ENCODE results near the gene KCNE2.

KCNE2 gene

GRCh38 chr21:34338226-34338625 lies 25.6 kb upstream of the KCNE2 start:
- Histone ChIP-seq H3K9me3 (ENCODE audit: control insufficient read depth, low read length) (no peaks in the 10 kb centered on the region), H3K4me1 (ENCODE audit: control insufficient read depth, insufficient read depth, low read length, poor library complexity, severe bottlenecking) (peaks cover 14% of the 10 kb centered on the region), H3K27ac (ENCODE audit: low read depth, low read length, severe bottlenecking) (no peak overlapping the region), H3K4me3 (ENCODE audit: extremely low read depth, insufficient read depth, low read length, poor library complexity, severe bottlenecking) (no peak overlapping the region), H3K36me3 (ENCODE audit: control insufficient read depth, insufficient read depth, low read length) (no peaks in the 10 kb centered on the region)
- 98% methylated on average over 8 of the region's 8 CpGs for WGBS, 2 experiments (ENCODE audit: insufficient coverage in 2 of 2)

DNA sequence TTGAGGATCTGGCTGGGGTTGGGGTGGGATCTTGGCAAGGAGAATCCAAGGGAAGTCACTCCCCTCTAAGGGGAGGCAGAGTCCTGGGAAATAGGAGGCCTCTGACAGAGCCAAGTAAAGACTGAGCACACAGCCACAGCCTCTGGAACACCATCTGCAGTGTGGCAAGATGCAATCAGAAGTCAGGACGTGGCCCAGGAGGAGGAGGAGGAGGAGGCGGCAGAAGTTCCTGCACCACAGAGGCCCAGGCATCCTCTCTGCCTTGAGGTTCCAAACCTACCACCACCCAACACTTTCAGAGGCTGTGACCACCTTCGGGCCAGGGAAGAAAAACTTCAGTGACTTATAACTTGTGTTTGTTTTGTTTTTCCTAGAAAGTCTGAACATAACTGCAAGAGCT lies 23.7 kb upstream of the KCNE2 start:
- WGBS, 2 experiments (ENCODE audit: insufficient coverage in 2 of 2): 80% methylated on average over 1 of the region's 3 CpGs; no CpG with 5 or more reads in 1 of the 2 experiments
- Histone ChIP-seq H3K27ac (ENCODE audit: low read depth, low read length, severe bottlenecking) (no peak overlapping the region), H3K4me3 (ENCODE audit: extremely low read depth, insufficient read depth, low read length, poor library complexity, severe bottlenecking) (no peak overlapping the region), H3K36me3 (ENCODE audit: control insufficient read depth, insufficient read depth, low read length) (no peaks in the 10 kb centered on the region), H3K4me1 (ENCODE audit: control insufficient read depth, insufficient read depth, low read length, poor library complexity, severe bottlenecking) (peaks cover 15% of the 10 kb centered on the region), H3K9me3 (ENCODE audit: control insufficient read depth, low read length) (no peaks in the 10 kb centered on the region)

- Histone ChIP-seq H3K36me3 (ENCODE audit: control insufficient read depth, insufficient read depth, low read length) (no peaks in the 10 kb centered on the region), H3K27ac (ENCODE audit: low read depth, low read length, severe bottlenecking) (no peak overlapping the region), H3K4me3 (ENCODE audit: extremely low read depth, insufficient read depth, low read length, poor library complexity, severe bottlenecking) (no peak overlapping the region), H3K4me1 (ENCODE audit: control insufficient read depth, insufficient read depth, low read length, poor library complexity, severe bottlenecking) (peaks cover 18% of the 10 kb centered on the region), H3K9me3 (ENCODE audit: control insufficient read depth, low read length) (no peaks in the 10 kb centered on the region)
- 89 to 90% methylated on average over 4 to 5 of the region's 5 CpGs for whole genome bisulfite sequencing, 2 experiments (ENCODE audit: insufficient coverage in 2 of 2)
These were observed 21.3 kb upstream of the KCNE2 start for GRCh38 chr21:34342476-34342875.

DNA sequence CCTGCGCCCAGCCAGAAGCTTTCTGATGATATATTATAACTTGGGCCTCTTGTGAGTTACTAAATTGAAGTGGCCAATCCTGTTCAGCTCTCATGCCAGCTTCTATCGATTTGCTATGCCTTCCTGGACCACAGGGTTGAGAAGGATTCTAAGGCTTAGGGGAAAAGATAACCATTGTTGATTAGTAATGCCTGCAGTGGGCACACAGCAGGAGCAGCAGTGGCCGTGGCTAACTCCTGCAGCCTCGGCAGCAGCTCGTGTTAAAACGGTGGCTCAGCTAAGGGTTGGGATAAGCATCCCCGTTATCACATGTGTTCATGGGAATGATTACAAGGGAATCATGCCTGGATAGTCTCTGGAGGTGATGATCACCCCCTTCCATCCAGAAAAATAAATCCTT lies 20.5 kb upstream of the KCNE2 start:
- Histone ChIP-seq H3K4me3 (ENCODE audit: extremely low read depth, insufficient read depth, low read length, poor library complexity, severe bottlenecking) (no peak overlapping the region), H3K9me3 (ENCODE audit: control insufficient read depth, low read length) (no peaks in the 10 kb centered on the region), H3K27ac (ENCODE audit: low read depth, low read length, severe bottlenecking) (no peak overlapping the region), H3K36me3 (ENCODE audit: control insufficient read depth, insufficient read depth, low read length) (no peaks in the 10 kb centered on the region), H3K4me1 (ENCODE audit: control insufficient read depth, insufficient read depth, low read length, poor library complexity, severe bottlenecking) (peaks cover 12% of the 10 kb centered on the region)
- WGBS, 2 experiments (ENCODE audit: insufficient coverage in 2 of 2): 88 to 93% methylated on average over 4 of the region's 7 CpGs

DNA sequence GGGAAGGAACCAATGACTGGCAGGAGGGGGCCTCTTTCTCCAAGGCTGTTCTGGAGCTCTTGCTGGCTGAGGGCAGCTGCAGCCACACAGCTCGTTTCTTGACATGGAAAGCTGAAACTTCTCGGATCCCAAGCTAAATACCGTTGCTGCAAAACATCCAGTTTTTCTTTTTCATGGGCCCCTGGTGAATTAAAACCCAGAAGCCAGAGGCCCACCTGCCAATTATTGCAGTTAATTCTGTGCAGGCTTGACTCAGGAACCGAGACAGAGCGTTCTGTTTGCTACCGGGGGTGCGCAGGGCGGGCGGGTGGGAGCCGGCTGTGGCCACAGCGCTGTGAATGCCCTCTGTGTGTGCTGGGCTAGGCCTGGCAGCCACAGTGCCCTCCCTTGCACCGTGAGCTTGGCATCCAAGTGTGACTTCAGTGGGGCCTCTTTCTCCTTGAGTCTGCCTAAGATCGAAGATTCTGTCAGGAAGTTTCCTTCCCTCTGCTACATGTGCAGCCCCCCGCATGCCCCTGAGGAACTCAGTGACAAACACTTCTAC lies 19.9 kb upstream of the KCNE2 start:
- H3K4me1 ChIP-seq (ENCODE audit: control insufficient read depth, insufficient read depth, low read length, poor library complexity, severe bottlenecking): peaks cover 12% of the 10 kb centered on the region
- no peaks in the 10 kb centered on the region for H3K9me3 ChIP-seq (ENCODE audit: control insufficient read depth, low read length)
- H3K4me3 ChIP-seq (ENCODE audit: extremely low read depth, insufficient read depth, low read length, poor library complexity, severe bottlenecking): no peak overlapping the region
- H3K27ac ChIP-seq (ENCODE audit: low read depth, low read length, severe bottlenecking): no peak overlapping the region
- WGBS, 2 experiments (ENCODE audit: insufficient coverage in 2 of 2): 93 to 96% methylated on average over 10 to 14 of the region's 14 CpGs
- no peaks in the 10 kb centered on the region for H3K36me3 ChIP-seq (ENCODE audit: control insufficient read depth, insufficient read depth, low read length)

- H3K4me3 ChIP-seq (ENCODE audit: extremely low read depth, insufficient read depth, low read length, poor library complexity, severe bottlenecking): no peak overlapping the region
- H3K4me1 ChIP-seq (ENCODE audit: control insufficient read depth, insufficient read depth, low read length, poor library complexity, severe bottlenecking): peaks cover 12% of the 10 kb centered on the region
- no peaks in the 10 kb centered on the region for H3K36me3 ChIP-seq (ENCODE audit: control insufficient read depth, insufficient read depth, low read length)
- H3K9me3 ChIP-seq (ENCODE audit: control insufficient read depth, low read length): no peaks in the 10 kb centered on the region
- no peak overlapping the region for H3K27ac ChIP-seq (ENCODE audit: low read depth, low read length, severe bottlenecking)
- WGBS, 2 experiments (ENCODE audit: insufficient coverage in 2 of 2): 88 to 89% methylated on average over 1 to 3 of the region's 5 CpGs
These were observed 19.2 kb upstream of the KCNE2 start for GRCh38 chr21:34344584-34344983.

DNA sequence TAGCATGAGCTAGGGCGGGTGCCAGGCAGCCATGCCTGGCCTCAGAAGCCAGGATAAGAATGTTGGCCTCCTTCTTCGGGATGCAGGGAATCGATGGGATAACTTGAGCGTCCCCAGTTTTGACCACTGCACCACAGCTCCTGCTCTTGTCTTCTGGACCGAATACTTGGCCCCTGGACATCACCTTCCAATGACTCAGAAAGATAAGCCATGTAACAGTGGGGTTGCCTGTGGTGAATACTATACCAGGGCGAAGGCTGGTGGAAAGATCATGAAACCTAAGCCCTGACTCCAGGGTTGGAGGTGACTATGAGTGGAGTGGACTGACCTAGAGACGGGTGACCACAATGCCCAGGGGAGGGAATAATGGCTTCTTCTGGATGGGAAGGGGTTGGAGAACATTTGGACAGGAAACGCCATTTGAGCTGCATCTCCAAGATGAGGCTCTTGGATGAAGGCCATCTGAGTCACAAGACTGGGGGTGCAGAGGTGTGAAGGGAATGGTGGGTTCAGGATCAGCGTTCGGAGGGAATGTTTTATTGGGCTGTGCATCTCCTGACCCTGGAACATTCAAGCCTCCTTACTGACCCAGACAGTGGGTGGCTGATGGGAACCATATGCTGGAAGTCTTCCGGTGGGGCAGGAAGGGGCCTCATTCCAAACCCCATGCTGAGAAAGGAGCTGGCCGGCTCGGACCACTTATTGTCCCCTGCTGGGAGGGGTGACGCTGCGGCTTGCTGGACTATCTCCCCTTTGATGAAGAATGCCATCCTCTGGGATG lies 18.5 kb upstream of the KCNE2 start:
- WGBS, 2 experiments (ENCODE audit: insufficient coverage in 2 of 2): 82 to 88% methylated on average over 12 to 15 of the region's 15 CpGs
- no peak overlapping the region for H3K4me3 ChIP-seq (ENCODE audit: extremely low read depth, insufficient read depth, low read length, poor library complexity, severe bottlenecking)

DNA sequence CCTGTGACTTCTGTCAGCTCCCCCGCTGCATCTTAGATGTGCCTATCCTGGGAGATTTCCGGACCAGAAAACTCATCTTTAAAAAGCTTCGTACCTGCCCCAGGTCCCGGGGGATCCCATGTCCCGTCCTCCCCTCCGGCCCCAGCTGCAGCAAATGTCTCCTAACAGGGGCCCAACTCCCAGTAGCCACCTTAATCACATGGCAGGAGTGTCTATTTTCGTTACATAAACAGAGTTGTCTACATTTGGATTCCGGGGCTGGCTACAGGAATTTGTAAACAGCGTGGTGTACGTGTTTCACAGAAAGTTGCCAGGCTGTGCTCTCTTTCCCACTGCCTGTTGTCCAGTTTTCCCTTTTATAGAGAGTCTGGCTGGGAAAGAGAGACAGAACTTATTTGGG lies 17.9 kb upstream of the KCNE2 start:
- Histone ChIP-seq H3K4me3 (ENCODE audit: extremely low read depth, insufficient read depth, low read length, poor library complexity, severe bottlenecking) (no peak overlapping the region), H3K36me3 (ENCODE audit: control insufficient read depth, insufficient read depth, low read length) (no peaks in the 10 kb centered on the region), H3K9me3 (ENCODE audit: control insufficient read depth, low read length) (no peaks in the 10 kb centered on the region), H3K27ac (ENCODE audit: low read depth, low read length, severe bottlenecking) (no peak overlapping the region), H3K4me1 (ENCODE audit: control insufficient read depth, insufficient read depth, low read length, poor library complexity, severe bottlenecking) (peaks cover 12% of the 10 kb centered on the region)
- WGBS, 2 experiments (ENCODE audit: insufficient coverage in 2 of 2): 94 to 95% methylated on average over 6 to 10 of the region's 10 CpGs

More for the DNA sequence above, 18.5 kb upstream of the KCNE2 start:
- Histone ChIP-seq H3K36me3 (ENCODE audit: control insufficient read depth, insufficient read depth, low read length) (no peaks in the 10 kb centered on the region), H3K4me1 (ENCODE audit: control insufficient read depth, insufficient read depth, low read length, poor library complexity, severe bottlenecking) (peaks cover 12% of the 10 kb centered on the region), H3K9me3 (ENCODE audit: control insufficient read depth, low read length) (no peaks in the 10 kb centered on the region), H3K27ac (ENCODE audit: low read depth, low read length, severe bottlenecking) (no peak overlapping the region)

- H3K36me3 ChIP-seq (ENCODE audit: control insufficient read depth, insufficient read depth, low read length): no peaks in the 10 kb centered on the region
- H3K27ac ChIP-seq (ENCODE audit: low read depth, low read length, severe bottlenecking): no peak overlapping the region
- no peak overlapping the region for H3K4me3 ChIP-seq (ENCODE audit: extremely low read depth, insufficient read depth, low read length, poor library complexity, severe bottlenecking)
- WGBS, 2 experiments (ENCODE audit: insufficient coverage in 2 of 2): 86 to 89% methylated on average over 3 to 4 of the region's 5 CpGs
- H3K4me1 ChIP-seq (ENCODE audit: control insufficient read depth, insufficient read depth, low read length, poor library complexity, severe bottlenecking): peaks cover 12% of the 10 kb centered on the region
- H3K9me3 ChIP-seq (ENCODE audit: control insufficient read depth, low read length): no peaks in the 10 kb centered on the region
These were observed 14.8 kb upstream of the KCNE2 start for GRCh38 chr21:34348890-34349519.

GRCh38 chr21:34351786-34352241 lies 12.0 kb upstream of the KCNE2 start:
- WGBS, 2 experiments (ENCODE audit: insufficient coverage in 2 of 2): 42 to 47% methylated on average over 5 to 6 of the region's 6 CpGs
- Histone ChIP-seq H3K4me1 (ENCODE audit: control insufficient read depth, insufficient read depth, low read length, poor library complexity, severe bottlenecking) (no peaks in the 10 kb centered on the region), H3K4me3 (ENCODE audit: extremely low read depth, insufficient read depth, low read length, poor library complexity, severe bottlenecking) (no peak overlapping the region), H3K27ac (ENCODE audit: low read depth, low read length, severe bottlenecking) (no peak overlapping the region), H3K36me3 (ENCODE audit: control insufficient read depth, insufficient read depth, low read length) (no peaks in the 10 kb centered on the region), H3K9me3 (ENCODE audit: control insufficient read depth, low read length) (no peaks in the 10 kb centered on the region)

GRCh38 chr21:34352556-34352955 lies 11.2 kb upstream of the KCNE2 start:
- H3K9me3 ChIP-seq (ENCODE audit: control insufficient read depth, low read length): no peaks in the 10 kb centered on the region
- no peaks in the 10 kb centered on the region for H3K4me1 ChIP-seq (ENCODE audit: control insufficient read depth, insufficient read depth, low read length, poor library complexity, severe bottlenecking)
- no peak overlapping the region for H3K4me3 ChIP-seq (ENCODE audit: extremely low read depth, insufficient read depth, low read length, poor library complexity, severe bottlenecking)
- no peaks in the 10 kb centered on the region for H3K36me3 ChIP-seq (ENCODE audit: control insufficient read depth, insufficient read depth, low read length)
- H3K27ac ChIP-seq (ENCODE audit: low read depth, low read length, severe bottlenecking): no peak overlapping the region
- 83 to 97% methylated on average over 4 of the region's 4 CpGs for WGBS, 2 experiments (ENCODE audit: insufficient coverage in 2 of 2)

Data from mesodermal cell (in vitro differentiated cells).